Posterior cingulate gyrus (tissue), 11 donors: Measurements from ENCODE around the gene NEK5.
"Not testable (repeated sequence)": the region's sequence is repeated elsewhere in the genome, so short reads cannot be mapped to it uniquely, and the experiment has no call there.

Experiments used
- DNase-seq, 10 donors: peaks; one replicate each; pipeline versions ENCODE4 v3.0.0 to v3.0.0-alpha.2; 2020 to 2021; ENCODE audit warnings: mixed read lengths in 3 of 10
- intact Hi-C: fragments of 100-400 bp; cut with DNase I; formaldehyde crosslinking; loops from one replicate; pipeline ENCODE4 v1.15.1; 2023

Gene NEK5

DNA sequence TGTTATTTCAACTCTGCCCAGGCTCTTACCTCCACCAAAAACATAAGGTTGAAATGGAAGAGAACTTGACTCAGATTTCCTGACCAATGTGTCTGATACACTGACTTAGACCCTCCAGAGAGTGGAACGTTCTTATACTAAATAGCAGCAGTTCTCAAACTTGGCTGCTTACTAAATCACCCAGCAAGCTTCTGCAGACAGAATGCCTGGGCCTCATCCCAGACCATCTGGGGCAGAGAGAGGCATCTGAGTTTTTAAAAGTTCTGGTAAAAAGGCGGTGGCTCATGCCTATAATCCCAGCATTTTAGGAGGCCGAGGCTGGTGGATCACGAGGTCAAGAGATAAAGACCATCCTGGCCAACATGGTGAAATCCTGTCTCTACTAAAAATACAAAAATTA is 46.3 kb downstream of the NEK5 start:
- no peak for DNase-seq
- intact Hi-C loops = no loop called here

DNA sequence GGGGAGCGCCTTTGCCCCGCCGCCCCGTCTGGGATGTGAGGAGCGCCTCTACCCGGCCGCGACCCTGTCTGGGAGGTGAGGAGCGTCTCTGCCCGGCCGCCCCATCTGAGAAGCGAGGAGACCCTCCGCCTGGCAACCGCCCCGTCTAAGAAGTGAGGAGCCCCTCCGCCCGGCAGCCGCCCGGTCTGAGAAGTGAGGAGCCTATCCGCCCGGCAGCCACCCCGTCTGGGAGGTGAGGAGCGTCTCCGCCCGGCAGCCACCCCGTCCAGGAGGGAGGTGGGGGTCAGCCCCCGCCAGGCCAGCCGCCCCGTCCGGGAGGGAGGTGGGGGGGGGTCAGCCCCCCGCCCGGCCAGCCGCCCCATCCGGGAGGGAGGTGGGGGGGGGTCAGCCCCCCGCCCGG is 49.0 kb downstream of the NEK5 start:
- intact Hi-C loops = not testable (repeated sequence)
- peak in 1 of 10 donors; percentile 57 for DNase-seq

DNA sequence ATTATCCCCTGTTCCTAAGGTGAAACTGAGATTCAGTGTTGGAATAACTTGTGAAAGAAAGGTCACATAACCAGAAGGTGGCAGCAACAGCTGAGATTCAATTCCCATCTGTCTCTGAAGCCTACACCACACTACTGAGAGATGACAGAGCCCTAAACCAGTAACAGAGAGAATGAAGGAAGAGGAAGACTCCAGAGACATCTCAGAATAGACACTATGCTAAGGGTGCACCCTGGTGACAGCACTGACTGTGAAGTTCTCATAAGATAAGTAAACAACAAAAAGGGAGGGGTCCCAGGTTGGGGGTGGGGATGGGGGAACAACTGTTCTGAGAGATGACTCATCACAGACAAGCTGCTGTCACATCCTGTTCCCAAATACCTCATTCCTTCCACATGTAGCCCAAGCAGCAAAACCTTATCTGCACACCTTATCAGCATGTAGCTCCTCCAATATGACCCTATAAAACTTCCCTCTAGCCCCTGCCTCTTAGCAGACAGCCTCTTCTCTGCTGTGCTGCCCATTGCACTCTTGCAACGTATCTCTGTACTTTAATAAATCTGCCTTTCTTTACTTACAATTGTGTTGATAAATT is 57.8 kb downstream of the NEK5 start:
- DNase-seq = no peak
- intact Hi-C loops = no loop called here

- intact Hi-C loops = no loop called here
- no peak for DNase-seq
These were observed 61.6 kb downstream of the NEK5 start for GRCh38 chr13:52067237-52067636.

GRCh38 chr13:52061587-52061986 is 67.3 kb downstream of the NEK5 start:
- intact Hi-C loops = no loop called here
- DNase-seq = no peak

- intact Hi-C loops, DNase-seq: not testable (repeated sequence)
These were observed 67.8 kb downstream of the NEK5 start for GRCh38 chr13:52061064-52061463.

- intact Hi-C loops = no loop called here
These were observed 75.4 kb downstream of the NEK5 start for GRCh38 chr13:52053460-52053859.

GRCh38 chr13:52051400-52051799 is 77.5 kb downstream of the NEK5 start:
- DNase-seq = no peak
- intact Hi-C loops = no loop called here

More at GRCh38 chr13:52053460-52053859, 75.4 kb downstream of the NEK5 start:
- no peak for DNase-seq

DNA sequence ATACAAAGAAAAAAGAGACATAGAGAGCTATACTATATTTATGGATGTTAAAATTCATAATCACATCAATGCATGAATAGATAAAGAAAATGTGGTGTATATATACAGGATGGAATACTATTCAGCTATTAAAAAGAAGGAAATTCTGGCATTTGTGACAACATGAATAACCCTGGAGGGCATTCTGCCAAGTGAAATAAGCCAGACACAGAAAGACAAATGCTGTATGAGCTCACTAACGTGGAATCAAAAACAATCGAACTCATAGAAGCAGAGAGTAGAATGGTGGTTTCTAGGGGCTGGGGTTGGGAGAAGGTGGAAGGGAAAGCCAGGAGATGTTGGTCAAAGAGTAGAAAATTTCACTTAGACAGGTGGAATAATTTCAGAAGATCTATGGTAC is 80.4 kb downstream of the NEK5 start:
- intact Hi-C loops = no loop called here
- no peak for DNase-seq

GRCh38 chr13:52047463-52047862 is 81.4 kb downstream of the NEK5 start:
- intact Hi-C loops = no loop called here
- DNase-seq = no peak

- intact Hi-C loops = no loop called here
- no peak for DNase-seq
These were observed 85.2 kb downstream of the NEK5 start for GRCh38 chr13:52043675-52044074.

DNA sequence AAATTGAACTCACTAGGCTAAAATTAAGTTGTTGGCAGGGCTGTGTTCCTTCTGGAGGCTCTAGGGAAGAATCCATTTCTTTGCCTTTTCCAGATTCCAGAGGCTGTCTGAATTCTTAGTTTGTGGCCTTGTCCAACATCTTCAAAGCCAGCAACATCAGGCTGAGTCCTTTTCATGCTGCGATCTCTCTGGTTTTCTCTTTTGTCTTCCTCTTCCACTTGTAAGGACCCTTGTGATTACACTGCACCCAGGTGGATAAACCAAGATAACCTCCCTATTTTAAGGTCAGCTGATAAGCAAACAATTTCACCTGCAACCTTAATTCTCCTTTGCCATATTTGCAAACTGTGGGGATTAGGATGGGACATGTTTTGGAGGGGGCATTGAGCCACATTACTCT is 92.8 kb downstream of the NEK5 start:
- intact Hi-C loops = no loop called here
- DNase-seq = no peak

GRCh38 chr13:52034616-52035226 is 94.2 kb downstream of the NEK5 start:
- no peak for DNase-seq
- intact Hi-C loops = no loop called here

DNA sequence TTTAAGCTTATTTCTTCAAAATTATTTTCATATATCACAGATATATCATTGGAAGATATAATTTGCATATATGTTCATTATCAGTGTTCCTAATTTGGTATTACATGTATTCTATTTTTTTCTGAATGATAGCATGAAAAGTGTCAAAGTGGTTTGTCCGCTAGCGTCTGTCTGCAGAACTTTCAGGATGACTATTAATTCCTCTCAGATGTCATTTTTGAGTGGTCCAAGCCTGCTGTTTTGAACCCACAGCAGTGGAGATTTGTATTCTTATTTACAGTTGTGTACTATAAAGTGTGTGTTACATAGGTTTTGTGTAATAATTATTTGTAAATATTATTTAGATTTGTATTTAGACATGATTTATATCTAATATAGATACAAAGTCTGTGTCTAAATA is 95.8 kb downstream of the NEK5 start:
- no peak for DNase-seq
- intact Hi-C loops = no loop called here

- intact Hi-C loops, DNase-seq: not testable (repeated sequence)
These were observed 98.5 kb downstream of the NEK5 start for GRCh38 chr13:52030401-52030800.

DNA sequence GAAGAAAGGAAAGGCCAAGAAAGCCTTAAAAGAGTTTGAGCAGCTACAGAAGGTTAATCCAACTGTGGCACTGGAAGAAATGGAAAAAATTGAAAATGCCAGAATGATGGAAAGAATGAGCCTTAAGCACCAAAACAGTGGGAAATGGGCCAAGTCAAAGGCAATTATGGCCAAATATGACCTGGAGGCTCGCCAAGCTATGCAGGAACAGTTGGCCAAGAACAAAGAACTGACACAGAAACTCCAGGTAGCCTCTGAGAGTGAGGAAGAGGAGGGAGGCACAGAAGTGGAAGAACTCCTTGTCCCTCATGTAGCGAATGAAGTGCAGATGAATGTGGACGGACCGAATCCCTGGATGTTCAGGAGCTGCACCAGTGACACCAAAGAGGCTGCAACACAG is 99.3 kb downstream of the NEK5 start:
- intact Hi-C loops = no loop called here
- DNase-seq = no peak

- intact Hi-C loops = no loop called here
- no peak for DNase-seq
These were observed 101.0 kb downstream of the NEK5 start for GRCh38 chr13:52027832-52028231.

GRCh38 chr13:52026246-52026626 is 102.6 kb downstream of the NEK5 start:
- intact Hi-C loops = no loop called here
- no peak for DNase-seq

DNA sequence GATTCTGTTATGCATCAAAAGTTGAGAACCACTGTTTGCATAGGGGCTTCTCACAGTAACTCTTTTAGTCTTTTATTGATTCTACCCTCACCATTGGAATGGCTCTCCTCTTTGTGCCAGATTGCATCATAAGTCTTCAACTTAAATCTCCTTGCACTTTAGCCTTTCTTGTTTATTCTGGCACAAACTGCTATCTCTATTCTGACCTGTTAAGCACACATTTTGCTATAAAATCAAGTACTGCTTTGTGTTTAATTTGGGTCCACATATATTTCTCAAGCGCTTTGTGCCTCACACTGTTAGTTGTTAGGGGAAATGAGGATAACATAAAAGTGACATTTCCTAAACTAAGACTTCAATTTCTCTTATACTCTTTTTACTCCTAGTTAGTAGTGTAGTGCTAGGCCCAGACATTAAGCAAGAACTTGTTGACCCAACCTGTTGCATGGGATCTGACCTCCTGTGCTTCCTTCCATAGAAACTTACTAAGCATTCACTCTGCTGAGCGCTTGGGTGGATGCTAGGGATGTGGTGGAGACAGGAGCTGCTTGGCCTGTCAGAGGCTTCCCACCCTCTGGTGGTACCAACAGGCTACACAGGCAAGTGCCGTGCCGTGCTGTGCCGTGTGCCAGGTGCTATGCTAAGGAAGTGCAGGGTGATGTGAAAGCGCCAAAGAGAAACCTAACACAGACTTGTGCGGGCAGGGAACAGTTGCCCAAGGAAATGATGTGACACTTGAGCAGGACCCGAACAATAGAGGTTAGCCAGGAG is 103.2 kb downstream of the NEK5 start:
- intact Hi-C loops = no loop called here
- DNase-seq = no peak

DNA sequence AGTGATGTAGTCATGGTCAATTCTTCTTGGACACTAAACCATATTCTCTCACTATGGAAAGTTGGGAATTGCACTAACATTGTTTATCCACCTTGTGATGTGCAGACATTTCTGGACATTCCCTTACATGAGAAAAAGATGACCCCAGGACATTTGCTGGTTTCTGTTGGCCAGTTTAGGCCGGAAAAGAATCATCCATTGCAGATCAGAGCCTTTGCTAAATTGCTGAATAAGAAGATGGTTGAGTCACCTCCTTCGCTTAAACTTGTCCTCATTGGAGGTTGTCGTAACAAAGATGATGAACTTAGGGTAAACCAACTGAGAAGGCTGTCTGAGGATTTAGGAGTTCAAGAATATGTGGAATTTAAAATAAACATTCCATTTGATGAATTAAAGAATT is 104.4 kb downstream of the NEK5 start, which contains the start of gene UTP14C:
UTP14C (plus strand) TSS at position 211 of the 400 bp plus-strand sequence. CDS start 4,114 bp downstream, outside the sequence.
- intact Hi-C loops = no loop called here
- no peak for DNase-seq

DNA sequence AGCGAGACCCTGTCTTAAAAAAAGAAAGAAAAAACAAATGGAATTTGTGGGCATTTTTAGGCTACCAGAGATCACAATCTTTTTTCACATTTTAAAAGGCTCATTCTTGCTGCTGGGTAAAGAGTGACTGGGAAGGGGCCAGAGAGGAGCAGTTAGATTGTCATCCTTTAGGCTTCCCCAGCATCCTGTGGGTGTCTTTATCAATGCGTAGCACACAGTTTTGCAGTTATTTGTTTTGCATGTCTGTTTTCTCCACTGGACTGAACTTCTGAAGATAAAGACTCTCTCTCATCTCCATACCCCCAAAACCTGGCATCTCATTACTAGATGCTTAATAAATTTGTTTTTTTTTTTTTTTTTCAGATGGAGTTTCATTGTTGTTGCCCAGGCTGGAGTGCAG is 106.5 kb downstream of the NEK5 start:
- no peak for DNase-seq
- intact Hi-C loops = no loop called here

DNA sequence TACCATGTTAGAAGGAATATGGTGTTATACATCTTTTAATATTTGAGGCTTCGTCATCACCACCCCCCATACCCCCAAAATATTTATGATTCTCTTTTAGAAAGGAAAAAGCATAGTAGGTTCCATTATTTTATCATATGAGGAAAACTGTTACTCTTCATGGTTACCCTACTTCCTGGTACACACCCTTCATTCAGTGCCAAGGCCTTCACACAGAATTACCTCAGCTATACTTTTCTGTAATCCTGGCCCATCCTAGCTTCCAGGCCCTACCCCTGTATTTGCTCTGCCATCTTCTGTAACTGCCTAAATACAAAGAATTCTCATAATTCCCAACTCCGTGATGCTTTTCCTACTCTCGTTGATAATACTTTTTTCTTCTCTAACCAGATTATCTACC is 108.7 kb downstream of the NEK5 start:
- intact Hi-C loops = no loop called here
- no peak for DNase-seq
